Astrocyte (in vitro differentiated cells and primary cell): ENCODE results near the gene SLC35G3. TPM values are rescaled to one million over a fixed set of nuclear protein-coding genes. Genes with fewer than 3 reads are reported as not detected.
"Not testable (repeated sequence)": the region's sequence is repeated elsewhere in the genome, so short reads cannot be mapped to it uniquely, and the experiment has no call there.

Experiments
- DNase-seq: peaks from one replicate; pipeline ENCODE4 v3.0.0-alpha.2; 2010; ENCODE audit warnings: low read depth
- FAIRE-seq: peaks from 2 replicates; lab custom pipeline; 2011; peaks lifted over from hg19 to GRCh38; lab: Jason Lieb, UNC
- H2AFZ ChIP-seq: 2 replicates; pipeline ENCODE4 v1.6.0; 2012; ENCODE audit warnings: low read depth, low read length, inconsistent platforms
- H3K27ac ChIP-seq: 2 replicates; pipeline ENCODE4 v1.5.1; 2011; ENCODE audit warnings: low read depth, low read length, inconsistent platforms
- H3K27me3 ChIP-seq: 2 replicates; pipeline ENCODE4 v1.6.0; 2011; ENCODE audit warnings: low read length, inconsistent platforms; ENCODE audit not compliant: insufficient read depth
- H3K36me3 ChIP-seq: 2 replicates; pipeline ENCODE4 v1.5.1; 2011; ENCODE audit warnings: low read length, inconsistent platforms; ENCODE audit not compliant: insufficient read depth
- H3K4me1 ChIP-seq: 2 replicates; pipeline ENCODE4 v1.5.1; 2011; ENCODE audit warnings: low read length, inconsistent platforms; ENCODE audit not compliant: insufficient read depth
- H3K4me2 ChIP-seq: 2 replicates; pipeline ENCODE4 v1.6.0; 2012; ENCODE audit warnings: low read length, inconsistent platforms
- H3K4me3 ChIP-seq: 2 replicates; pipeline ENCODE4 v1.5.1; 2011; ENCODE audit warnings: low read depth, mild to moderate bottlenecking, low read length, inconsistent platforms; ENCODE audit not compliant: insufficient read depth
- H3K79me2 ChIP-seq: 2 replicates; pipeline ENCODE4 v1.6.0; 2012; ENCODE audit warnings: mild to moderate bottlenecking, low read length, inconsistent platforms; ENCODE audit not compliant: insufficient read depth
- H3K9ac ChIP-seq: 2 replicates; pipeline ENCODE4 v1.6.0; 2012; ENCODE audit warnings: mild to moderate bottlenecking, low read length, inconsistent platforms
- H3K9me3 ChIP-seq: 2 replicates; pipeline ENCODE4 v1.5.1; 2012; ENCODE audit warnings: low read depth, mild to moderate bottlenecking, low read length, inconsistent platforms; ENCODE audit not compliant: insufficient read depth
- H4K20me1 ChIP-seq: 2 replicates; pipeline ENCODE4 v1.6.0; 2012; ENCODE audit warnings: low read length, inconsistent platforms; ENCODE audit not compliant: insufficient read depth
- H3K27ac Mint-ChIP-seq: one replicate; pipeline ENCODE4 v1.8.0; 2021; ENCODE audit warnings: mild to moderate bottlenecking, mixed read lengths; ENCODE audit not compliant: unreplicated experiment
- H3K27me3 Mint-ChIP-seq: one replicate; pipeline ENCODE4 v1.8.0; 2021; ENCODE audit warnings: low read depth, mixed read lengths; ENCODE audit not compliant: unreplicated experiment
- H3K36me3 Mint-ChIP-seq: one replicate; pipeline ENCODE4 v1.8.0; 2021; ENCODE audit warnings: low read depth, mixed read lengths; ENCODE audit not compliant: unreplicated experiment
- H3K4me1 Mint-ChIP-seq: one replicate; pipeline ENCODE4 v1.8.0; 2021; ENCODE audit warnings: low read depth, mixed read lengths; ENCODE audit not compliant: unreplicated experiment
- H3K4me3 Mint-ChIP-seq: one replicate; pipeline ENCODE4 v1.8.0; 2021; ENCODE audit warnings: mild to moderate bottlenecking, moderate library complexity, mixed read lengths; ENCODE audit not compliant: unreplicated experiment
- H3K9me3 Mint-ChIP-seq: one replicate; pipeline ENCODE4 v1.8.0; 2021; ENCODE audit warnings: mild to moderate bottlenecking, mixed read lengths; ENCODE audit not compliant: unreplicated experiment
- CTCF ChIP-seq: IDR thresholded peaks from 2 replicates; pipeline ENCODE4 v1.5.1; 2011; ENCODE audit warnings: low read depth, mild to moderate bottlenecking, inconsistent platforms, low read length, moderate library complexity; ENCODE audit not compliant: insufficient read depth
- EZH2 ChIP-seq: IDR thresholded peaks from 2 replicates; pipeline ENCODE4 v1.6.1; 2012; ENCODE audit warnings: mild to moderate bottlenecking, low read length, inconsistent platforms; ENCODE audit not compliant: insufficient read depth
- total RNA-seq: library from RNA; stranded (reverse); gene quantifications from 2 replicates; pipeline ENCODE4 v1.2.1, GENCODE V29; 2021

SLC35G3 gene
- total RNA-seq, 1 donor from 2014 or later, result not detected

- no peaks in the 10 kb centered on the region for H4K20me1 ChIP-seq
- peaks cover under 1% of the 10 kb centered on the region for H3K27me3 ChIP-seq
- peaks cover 2% of the 10 kb centered on the region for H3K4me1 Mint-ChIP-seq
- no peaks in the 10 kb centered on the region for H3K4me1 ChIP-seq
- H3K27ac ChIP-seq, result no peak overlapping the region
- DNase-seq, result no peak
- H3K9me3 Mint-ChIP-seq, result no peaks in the 10 kb centered on the region
- H3K27ac Mint-ChIP-seq, result no peak overlapping the region
- H3K4me2 ChIP-seq, result no peak overlapping the region
- no peak for FAIRE-seq
- no peak overlapping the region for H3K9ac ChIP-seq
- H3K27me3 Mint-ChIP-seq, result peaks cover 28% of the 10 kb centered on the region
- no peak overlapping the region for H3K4me3 ChIP-seq
- no peak overlapping the region for H2AFZ ChIP-seq
- no peaks in the 10 kb centered on the region for H3K9me3 ChIP-seq
- H3K36me3 ChIP-seq, result no peaks in the 10 kb centered on the region
- TF ChIP-seq EZH2 (no peak), CTCF (no peak)
- no peaks in the 10 kb centered on the region for H3K79me2 ChIP-seq
- no peaks in the 10 kb centered on the region for H3K36me3 Mint-ChIP-seq
- no peak overlapping the region for H3K4me3 Mint-ChIP-seq
Observed at GRCh38 chr17:35185849-35186248, 8.3 kb downstream of the SLC35G3 start.

- FAIRE-seq (no peak), DNase-seq (no peak)
- no peak overlapping the region for H3K27ac ChIP-seq
- H3K27me3 ChIP-seq, result no peaks in the 10 kb centered on the region
- H3K27me3 Mint-ChIP-seq, result peaks cover 31% of the 10 kb centered on the region
- H3K4me3 Mint-ChIP-seq, result no peak overlapping the region
- H3K36me3 ChIP-seq, result no peaks in the 10 kb centered on the region
- no peaks in the 10 kb centered on the region for H3K79me2 ChIP-seq
- no peaks in the 10 kb centered on the region for H3K36me3 Mint-ChIP-seq
- TF ChIP-seq EZH2, result no peak
- no peak for TF ChIP-seq CTCF
- H2AFZ ChIP-seq, result no peak overlapping the region
- H3K4me1 ChIP-seq, result no peaks in the 10 kb centered on the region
- no peak overlapping the region for H3K27ac Mint-ChIP-seq
- no peaks in the 10 kb centered on the region for H3K9me3 ChIP-seq
- H3K4me3 ChIP-seq, result no peak overlapping the region
- no peak overlapping the region for H3K4me2 ChIP-seq
- no peak overlapping the region for H3K9ac ChIP-seq
- H4K20me1 ChIP-seq, result no peaks in the 10 kb centered on the region
- H3K9me3 Mint-ChIP-seq, result peaks cover 2% of the 10 kb centered on the region
- H3K4me1 Mint-ChIP-seq, result no peaks in the 10 kb centered on the region
Observed at GRCh38 chr17:35184274-35184673, 9.9 kb downstream of the SLC35G3 start.

GRCh38 chr17:35183332-35183731 is 10.9 kb downstream of the SLC35G3 start:
- Histone ChIP-seq H3K79me2 (no peaks in the 10 kb centered on the region), H3K27me3 (no peaks in the 10 kb centered on the region), H3K9me3 (no peaks in the 10 kb centered on the region), H3K36me3 (no peaks in the 10 kb centered on the region), H3K9ac (no peak overlapping the region), H3K4me2 (no peak overlapping the region), H3K4me3 (no peak overlapping the region), H4K20me1 (no peaks in the 10 kb centered on the region), H2AFZ (no peak overlapping the region), H3K4me1 (no peaks in the 10 kb centered on the region), H3K27ac (no peak overlapping the region)
- no peak for FAIRE-seq
- H3K9me3 Mint-ChIP-seq, result peaks cover 3% of the 10 kb centered on the region
- H3K27ac Mint-ChIP-seq, result no peak overlapping the region
- H3K27me3 Mint-ChIP-seq, result peaks cover 31% of the 10 kb centered on the region
- no peaks in the 10 kb centered on the region for H3K36me3 Mint-ChIP-seq
- DNase-seq, result no peak
- H3K4me1 Mint-ChIP-seq, result no peaks in the 10 kb centered on the region
- H3K4me3 Mint-ChIP-seq, result no peak overlapping the region
- TF ChIP-seq CTCF (no peak), EZH2 (no peak)

GRCh38 chr17:35179379-35179778 is 14.8 kb downstream of the SLC35G3 start:
- FAIRE-seq, DNase-seq, H3K36me3 Mint-ChIP-seq, H3K4me3 Mint-ChIP-seq, H3K27me3 ChIP-seq, H3K79me2 ChIP-seq, H2AFZ ChIP-seq, H3K27ac ChIP-seq, H4K20me1 ChIP-seq, H3K4me2 ChIP-seq, H3K4me1 Mint-ChIP-seq, H3K36me3 ChIP-seq, H3K9me3 Mint-ChIP-seq, H3K4me3 ChIP-seq, H3K9me3 ChIP-seq, H3K4me1 ChIP-seq, H3K9ac ChIP-seq, H3K27ac Mint-ChIP-seq: not testable (repeated sequence)
- H3K27me3 Mint-ChIP-seq, result peaks cover 37% of the 10 kb centered on the region
